Left colon (tissue), 2 donors: ENCODE results near the gene SOST. TPM values are rescaled to one million over a fixed set of nuclear protein-coding genes. Genes with fewer than 3 reads are reported as not detected.
A peak's percentile ranks its signal among the peaks of the same experiment; 100 is the strongest.

Source experiments
- ATAC-seq: fragments of 200-7000 bp; cut with Tn5 transposase; one replicate; pipeline ENCODE4 v1.9.1; 2020; ENCODE audit warnings: mild to moderate bottlenecking, moderate library complexity
- DNase-seq, 2 donors: peaks; one replicate each; pipeline ENCODE4 v3.0.0-alpha.2; 2020
- intact Hi-C, 2 donors: fragments of 100-400 bp; cut with DNase I in 1 of 2; cut with micrococcal nuclease in 1 of 2; formaldehyde crosslinking; loops; one replicate each; pipeline versions ENCODE4 v1.11.2 to v1.14.0; 2022; cut with DNase I, micrococcal nuclease
- total RNA-seq, 2 donors: library from RNA; stranded (reverse); fragmentation: NEBNext Ultra II Directional; extraction: Animal tissue kit (Norgen Biotek cat#: 25700); gene quantifications; one replicate each; pipeline ENCODE4 v1.2.1, GENCODE V29; 2021
- donor health status: DM: no; HTN: no; CAD: no.
- donor health status: DM: yes; HTN: yes; CAD: no.

The SOST gene
- total RNA-seq, 2 donors from 2014 or later: not detected

DNA sequence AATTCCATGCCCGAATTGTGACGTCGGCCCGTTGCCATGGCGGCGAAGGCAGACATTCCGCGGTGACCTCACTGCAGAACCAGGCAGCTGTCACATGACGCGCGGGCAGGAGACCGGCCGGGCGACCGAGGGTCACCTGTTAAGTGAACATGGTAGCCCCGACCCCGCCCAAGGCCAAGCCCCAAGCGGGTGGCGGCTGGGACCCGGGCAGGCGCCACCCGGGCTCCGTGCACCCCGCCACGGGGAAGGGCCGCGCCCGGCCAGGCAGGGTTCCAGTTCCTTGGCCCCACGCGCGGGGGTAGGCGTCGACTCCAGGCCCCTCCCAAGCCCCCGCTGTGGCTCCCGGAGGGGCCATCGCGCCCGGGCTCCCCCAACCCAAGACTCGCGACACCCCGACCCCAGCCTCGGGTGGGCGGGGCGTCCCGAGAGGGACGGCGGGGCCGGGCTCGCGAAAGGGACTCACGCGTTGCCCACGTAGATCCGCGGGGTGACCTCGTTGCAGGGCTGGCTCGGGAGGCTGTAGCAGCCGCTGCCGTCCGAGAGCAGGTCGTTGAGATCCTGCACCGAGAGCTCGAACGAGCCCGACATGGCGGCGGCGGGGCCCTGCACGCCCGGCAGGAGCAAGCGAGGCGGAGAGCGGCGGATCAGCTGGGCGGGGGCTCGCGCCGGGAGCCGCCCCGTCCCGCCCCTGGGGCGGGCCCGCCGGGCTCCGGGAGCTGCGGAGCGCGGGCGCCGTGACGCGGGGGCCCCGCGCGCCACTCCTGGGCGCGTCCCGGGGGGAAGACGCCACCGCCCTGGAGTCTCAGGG lies 19.9 kb upstream of the SOST start, which contains the start of gene DUSP3:
DUSP3 (minus strand) TSS at position 641 of the 808 bp plus-strand sequence; CDS start at position 588, 53 bp downstream.
- peak; percentile 96 to 97 for DNase-seq
- ATAC-seq: peak; percentile 91
- intact Hi-C loops: no loop called here

DNA sequence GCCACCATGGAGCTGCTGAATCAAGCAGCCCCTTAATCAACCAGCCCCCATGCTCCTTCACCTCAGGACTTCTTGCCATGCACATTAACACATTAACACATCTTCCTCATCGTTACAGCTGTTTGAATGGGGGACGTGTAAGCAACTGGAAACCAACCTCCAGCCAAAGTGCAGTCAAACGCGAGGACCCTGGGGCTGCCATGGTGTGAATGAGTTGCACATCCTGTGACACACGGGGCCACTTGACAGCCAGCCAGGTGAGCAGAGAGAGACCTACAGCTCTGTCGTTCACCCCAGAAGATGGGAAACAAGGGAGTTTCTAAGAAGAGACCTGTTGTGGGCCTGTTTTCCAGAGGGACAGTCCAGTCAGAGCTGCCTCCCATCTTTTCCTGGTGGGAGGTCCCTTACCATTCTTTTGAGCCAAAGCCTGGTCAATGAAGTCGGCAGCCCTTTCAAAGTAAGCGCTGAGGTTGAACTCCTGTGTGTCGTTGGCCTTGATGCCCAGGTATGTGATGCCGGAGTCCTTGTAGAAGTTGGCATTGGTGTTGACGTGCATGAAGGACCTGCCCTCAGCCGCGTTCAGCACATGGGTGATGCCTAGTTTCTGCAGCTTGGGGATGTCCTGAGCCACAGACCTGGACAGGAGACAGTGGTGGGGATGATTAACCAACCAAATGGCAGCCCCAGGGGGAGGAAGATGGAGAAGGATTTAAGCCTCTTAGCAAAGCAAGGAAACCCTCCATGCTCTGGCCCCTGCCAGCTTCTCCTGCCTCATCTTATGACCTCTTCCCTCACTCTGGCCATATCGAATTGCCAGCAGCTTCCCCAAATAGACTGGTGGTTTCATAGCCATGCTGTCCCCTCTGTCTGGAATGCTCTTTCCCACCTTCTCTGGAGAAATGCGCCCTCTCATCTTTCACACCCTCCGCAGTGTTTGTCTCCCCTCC lies 16.0 kb upstream of the SOST start:
- DNase-seq: no peak
- no peak for ATAC-seq
- intact Hi-C loops: no loop called here

DNA sequence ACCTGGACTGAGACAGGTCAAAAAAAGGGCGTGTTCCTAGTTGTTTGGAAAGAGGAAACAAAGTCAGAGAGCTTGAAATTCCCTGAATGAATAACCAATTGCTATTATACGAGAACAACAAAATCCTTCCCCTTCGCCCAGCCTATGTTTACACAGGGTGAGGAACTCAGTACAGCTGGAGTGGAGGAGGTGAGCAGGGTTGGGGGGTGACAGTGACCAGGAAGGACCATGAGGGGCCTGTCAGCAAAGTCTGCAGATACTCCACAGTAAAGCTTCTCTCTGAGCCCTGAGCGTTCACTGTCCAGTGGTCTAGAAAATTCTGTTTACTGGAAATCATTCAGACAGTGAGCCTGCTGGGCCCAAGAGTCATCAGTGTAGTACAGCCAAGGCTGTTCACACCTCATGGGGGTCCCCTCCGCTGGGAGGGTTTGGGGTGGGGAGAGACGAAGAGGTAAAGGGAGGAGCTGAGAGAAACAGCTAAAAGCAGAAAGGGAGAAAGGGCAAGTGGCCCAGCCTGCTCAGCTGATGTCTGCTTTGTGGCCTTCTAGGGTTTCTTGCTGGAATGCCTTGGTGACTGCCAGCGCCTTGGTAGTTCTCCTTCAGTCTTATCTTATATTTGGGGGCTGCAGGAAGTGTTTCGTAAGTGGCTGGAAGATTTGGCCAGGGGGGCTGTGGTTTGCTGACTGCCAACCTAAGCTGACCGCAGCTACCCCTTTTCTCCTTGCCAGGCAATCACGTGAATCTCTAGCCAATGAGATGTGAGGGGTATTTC lies 14.5 kb upstream of the SOST start:
- no peak for DNase-seq
- intact Hi-C loops: no loop called here

DNA sequence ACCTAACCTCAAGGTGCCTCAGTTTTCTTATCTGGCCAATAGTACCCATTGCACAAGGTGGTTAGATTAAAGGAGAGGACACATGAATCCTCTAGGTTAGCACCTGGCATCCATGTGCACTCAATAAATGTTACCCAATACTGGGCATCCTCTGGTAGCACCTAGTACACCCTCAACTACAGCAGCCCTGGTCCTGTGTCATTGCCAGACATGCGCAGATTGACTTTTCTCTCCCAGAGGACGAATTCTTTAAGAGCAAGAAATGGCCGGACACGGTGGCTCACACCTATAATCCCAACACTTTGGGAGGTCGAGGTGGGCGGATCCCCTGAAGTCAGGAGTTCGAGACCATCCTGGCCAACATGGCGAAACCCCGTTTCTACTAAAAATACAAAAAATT lies 12.9 kb upstream of the SOST start:
- no peak for ATAC-seq
- no peak for DNase-seq
- intact Hi-C loops: no loop called here

More for the DNA sequence above, 14.5 kb upstream of the SOST start:
- ATAC-seq: peak; percentile 47

GRCh38 chr17:43770957-43771356 lies 12.4 kb upstream of the SOST start:
- DNase-seq: no peak
- no peak for ATAC-seq
- intact Hi-C loops: no loop called here

DNA sequence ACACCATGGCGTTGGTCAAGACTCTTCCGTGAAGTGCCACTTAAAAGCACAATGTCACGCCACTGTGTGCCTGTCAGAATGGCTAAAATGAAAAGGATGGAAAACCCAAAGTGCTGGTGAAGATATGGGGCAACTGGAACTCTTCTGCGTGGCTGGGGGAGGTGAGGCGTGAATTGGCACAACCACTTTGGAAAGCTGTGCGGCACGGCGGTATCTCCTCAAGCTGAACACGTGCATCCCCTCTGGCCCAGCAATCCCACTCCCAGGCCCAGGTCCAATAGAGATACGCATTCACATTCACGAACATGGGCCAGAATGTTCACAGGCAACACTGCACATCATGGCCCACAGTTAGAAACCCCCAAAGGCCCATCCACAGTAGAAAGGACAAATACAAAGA lies 11.3 kb upstream of the SOST start:
- DNase-seq (no peak), ATAC-seq (no peak)
- intact Hi-C loops: no loop called here

- ATAC-seq: no peak
- intact Hi-C loops: no loop called here
Observed at GRCh38 chr17:43769426-43769825, 10.8 kb upstream of the SOST start.

GRCh38 chr17:43768943-43769342 lies 10.4 kb upstream of the SOST start:
- no peak for DNase-seq
- intact Hi-C loops: no loop called here
- ATAC-seq: no peak

More at GRCh38 chr17:43769426-43769825, 10.8 kb upstream of the SOST start:
- no peak for DNase-seq

DNA sequence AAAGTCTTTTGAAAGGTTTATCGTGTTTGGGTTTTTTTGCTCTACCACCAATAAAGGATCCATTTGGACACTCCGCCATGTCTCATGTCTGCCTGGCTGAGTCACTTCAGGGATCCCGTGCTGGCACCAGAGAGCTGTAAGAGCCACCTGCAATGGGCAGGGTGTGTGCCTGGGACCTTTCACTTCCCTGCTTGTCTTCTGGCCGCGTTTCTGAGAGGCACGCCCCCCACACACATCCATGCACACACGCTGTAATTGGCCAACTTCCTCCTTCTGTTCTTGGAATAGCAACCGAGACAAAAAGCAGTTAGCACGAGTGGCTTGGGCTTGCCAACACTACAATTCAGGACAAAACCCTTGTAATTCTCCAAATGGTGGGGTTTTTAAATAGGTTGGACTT lies 9.8 kb upstream of the SOST start:
- peak; percentile 56 to 73 for DNase-seq
- intact Hi-C loops: no loop called here
- ATAC-seq: peak; percentile 88

DNA sequence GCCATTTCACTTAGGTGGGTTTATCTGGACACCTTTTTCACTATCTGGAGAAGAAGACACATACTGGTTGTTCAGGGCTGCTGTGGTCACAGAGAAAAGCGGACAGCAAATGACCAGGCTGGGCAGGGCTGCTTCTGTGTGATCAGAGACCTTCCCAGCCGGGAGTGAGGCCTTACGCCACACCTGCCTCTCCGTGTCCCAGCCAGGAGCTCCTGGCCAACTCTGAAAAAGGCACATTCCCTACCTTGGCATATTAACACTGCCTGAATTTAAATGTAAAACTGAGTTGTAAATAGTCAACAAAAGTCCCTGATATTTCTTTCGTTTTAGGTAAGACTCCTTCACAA lies 9.1 kb upstream of the SOST start:
- intact Hi-C loops: no loop called here
- no peak for DNase-seq
- ATAC-seq: no peak

GRCh38 chr17:43767053-43767712 lies 8.6 kb upstream of the SOST start:
- DNase-seq: no peak
- no peak for ATAC-seq
- intact Hi-C loops: no loop called here

GRCh38 chr17:43766413-43767052 lies 7.9 kb upstream of the SOST start:
- peak in 1 of 2 donors; percentile 84 for DNase-seq
- intact Hi-C loops: no loop called here
- no peak for ATAC-seq

GRCh38 chr17:43760254-43760852 lies 1.8 kb upstream of the SOST start:
- ATAC-seq (peak; percentile 97), DNase-seq (peak; percentile 88 to 97)
- intact Hi-C loops: no loop called here

DNA sequence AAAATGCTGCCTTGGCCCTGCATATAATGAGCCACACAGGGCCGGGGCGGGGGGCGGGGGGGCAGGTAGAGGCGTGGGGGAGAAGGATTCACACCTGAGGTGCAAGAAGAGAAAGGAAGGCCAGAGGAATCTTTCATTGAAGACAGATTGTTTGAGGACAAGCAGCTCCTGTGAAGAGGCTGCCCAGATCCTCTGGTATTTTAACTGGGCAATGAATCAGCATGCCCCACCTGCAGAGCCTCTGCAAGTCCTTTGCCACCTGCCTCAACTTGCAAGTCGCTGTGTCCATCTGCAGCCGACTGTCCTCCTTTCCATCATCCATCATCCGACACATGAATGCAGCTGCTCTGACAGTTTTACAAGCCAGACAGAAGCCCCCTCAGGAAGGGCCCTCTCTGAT lies 1.2 kb upstream of the SOST start:
- DNase-seq: no peak
- intact Hi-C loops: loop anchor here (5.0 to 10.0 kb wide), 2 partner anchors 63 to 185 kb away; no protein-coding TSS in a partner anchor

DNA sequence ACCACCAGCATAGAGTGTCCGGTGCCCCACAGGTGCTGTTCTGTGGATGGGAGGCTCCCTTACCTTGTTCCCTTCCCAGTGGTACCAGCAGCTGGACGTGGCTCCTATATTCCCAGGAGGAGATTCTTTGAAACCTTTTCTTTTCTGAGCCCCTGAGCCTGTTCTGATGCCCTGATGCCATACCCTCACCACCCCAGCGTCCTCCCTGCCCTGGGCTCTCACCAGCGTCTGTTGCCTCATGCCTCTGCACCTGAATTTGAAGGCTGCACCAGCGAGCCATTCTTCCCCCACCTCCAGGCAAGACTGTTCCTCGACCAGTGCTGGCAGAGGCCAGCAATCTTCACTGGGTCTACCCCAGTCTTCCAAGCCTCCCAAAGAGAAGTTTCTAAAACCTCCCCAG lies 505 bp downstream of the SOST start:
- DNase-seq: no peak
- no peak for ATAC-seq
- intact Hi-C loops: loop anchor here (5.0 to 10.0 kb wide), 2 partner anchors 61 to 183 kb away; no protein-coding TSS in a partner anchor

More for the DNA sequence above, 1.2 kb upstream of the SOST start:
- no peak for ATAC-seq

- intact Hi-C loops: loop anchor here (5.0 to 10.0 kb wide), 2 partner anchors 60 to 182 kb away; no protein-coding TSS in a partner anchor
- no peak for ATAC-seq
- DNase-seq: no peak
Observed at GRCh38 chr17:43757171-43757660, 1.4 kb downstream of the SOST start.

GRCh38 chr17:43756201-43756600 lies 2.4 kb downstream of the SOST start:
- DNase-seq (no peak), ATAC-seq (no peak)
- intact Hi-C loops: loop anchor here (5.0 to 10.0 kb wide), 2 partner anchors 59 to 181 kb away; no protein-coding TSS in a partner anchor
